HEK293 (cell line): Measurements from ENCODE around the gene CSRP2.

Experiments used
- CTCF ChIP-seq: fragments of 450-650 bp; formaldehyde crosslinking; IDR thresholded peaks from 2 replicates; pipeline ENCODE4 v1.5.1; 2016; ENCODE audit warnings: missing biosample characterization, missing genetic modification characterization
- MEIS1 ChIP-seq: sonication (generic); formaldehyde crosslinking; IDR thresholded peaks from 2 replicates; pipeline ENCODE4 v1.8.1; 2022; ENCODE audit warnings: missing genetic modification reagents, mild to moderate bottlenecking, borderline replicate concordance
- RBAK ChIP-seq: fragments of 450-650 bp; formaldehyde crosslinking; IDR thresholded peaks from 2 replicates; pipeline ENCODE4 v1.5.1; 2016; ENCODE audit warnings: missing biosample characterization, missing genetic modification characterization
- TRIM28 ChIP-seq: IDR thresholded peaks from 2 replicates; pipeline ENCODE4 v1.6.1; 2011; ENCODE audit warnings: low read length, control low read depth, borderline replicate concordance
- ZNF26 ChIP-seq: fragments of 450-650 bp; formaldehyde crosslinking; IDR thresholded peaks from 2 replicates; pipeline ENCODE4 v1.5.1; 2016; ENCODE audit warnings: missing biosample characterization, missing genetic modification characterization
- ZNF423 ChIP-seq: fragments of 450-650 bp; formaldehyde crosslinking; IDR thresholded peaks from 2 replicates; pipeline ENCODE4 v1.5.1; 2016; ENCODE audit warnings: missing biosample characterization, missing genetic modification characterization

- TF ChIP-seq CTCF (tag by site-specific recombination), result no peak
- no peak for TF ChIP-seq ZNF26 (tag by site-specific recombination)
- no peak for TF ChIP-seq MEIS1 (CRISPR knock-in tag)
- TF ChIP-seq RBAK (tag by site-specific recombination), result no peak
- TF ChIP-seq ZNF423 (tag by site-specific recombination), result no peak
- no peak for TF ChIP-seq TRIM28
These were observed 44.0 kb upstream of the CSRP2 start for GRCh38 chr12:76922866-76923265.
